Activated CD8-positive, alpha-beta memory T cell treated with anti-CD3 and anti-CD28 coated beads for 48 hours (primary cell): ENCODE results near the gene HIBCH.
"Not testable (repeated sequence)": the region's sequence is repeated elsewhere in the genome, so short reads cannot be mapped to it uniquely, and the experiment has no call there.

Source experiments
- DNase-seq, 3 experiments: peaks; one replicate each; pipeline ENCODE4 v3.0.0-alpha.2; 2020; ENCODE audit warnings: low read depth in 2 of 3, low spot score in 2 of 3

Gene HIBCH

GRCh38 chr2:190311893-190312634 is 7.6 kb downstream of the HIBCH start:
- DNase-seq, result no peak

GRCh38 chr2:190308031-190308430 is 11.6 kb downstream of the HIBCH start:
- no peak for DNase-seq

GRCh38 chr2:190304404-190304803 is 15.2 kb downstream of the HIBCH start:
- no peak for DNase-seq

- DNase-seq, result no peak
These were observed 16.0 kb downstream of the HIBCH start for GRCh38 chr2:190303647-190304046.

- no peak for DNase-seq
These were observed 17.6 kb downstream of the HIBCH start for GRCh38 chr2:190302052-190302451.

GRCh38 chr2:190301032-190301431 is 18.6 kb downstream of the HIBCH start:
- DNase-seq, result no peak

- DNase-seq, result not testable (repeated sequence)
These were observed 21.7 kb downstream of the HIBCH start for GRCh38 chr2:190297880-190298279.

- DNase-seq, result no peak
These were observed 35.8 kb downstream of the HIBCH start for GRCh38 chr2:190283783-190284182.

GRCh38 chr2:190280565-190281350 is 38.9 kb downstream of the HIBCH start:
- no peak for DNase-seq

- DNase-seq, result not testable (repeated sequence)
These were observed 40.1 kb downstream of the HIBCH start for GRCh38 chr2:190279256-190280134.

GRCh38 chr2:190277234-190278112 is 42.2 kb downstream of the HIBCH start:
- no peak for DNase-seq

- no peak for DNase-seq
These were observed 47.2 kb downstream of the HIBCH start for GRCh38 chr2:190272457-190272842.

GRCh38 chr2:190271783-190272456 is 47.7 kb downstream of the HIBCH start:
- no peak for DNase-seq

GRCh38 chr2:190270298-190270697 is 49.3 kb downstream of the HIBCH start:
- no peak for DNase-seq

GRCh38 chr2:190269699-190270098 is 49.9 kb downstream of the HIBCH start:
- not testable (repeated sequence) for DNase-seq

- DNase-seq, result no peak
These were observed 52.3 kb downstream of the HIBCH start for GRCh38 chr2:190267302-190267701.

- DNase-seq, result no peak
These were observed 53.3 kb downstream of the HIBCH start for GRCh38 chr2:190266314-190266713.

GRCh38 chr2:190261851-190262250 is 57.8 kb downstream of the HIBCH start:
- DNase-seq, result no peak

GRCh38 chr2:190256087-190256486 is 63.5 kb downstream of the HIBCH start:
- no peak for DNase-seq

- no peak for DNase-seq
These were observed 64.0 kb downstream of the HIBCH start for GRCh38 chr2:190255676-190256075.
